ENCODE results near the gene EFHC1. TPM values are rescaled to one million over a fixed set of nuclear protein-coding genes. Genes with fewer than 3 reads are reported as not detected.

The EFHC1 gene
- 36.0 and 43.6 TPM in 2 replicates for total RNA-seq
- long read RNA-seq, full-length matches to known transcripts, result 75 of 183 reads
- long read RNA-seq, partial matches to known transcripts, result 64 of 183 reads
- long read RNA-seq, other reads (novel, unspliced or antisense), result 44 of 183 reads

GRCh38 chr6:52419809-52420667, at the start of gene EFHC1:
Gene EFHC1, plus strand, starts transcription at chr6:52420342. Its CDS starts 69 bp downstream, at chr6:52420411.
- Mint-ChIP-seq H3K4me1 (ENCODE audit: low read depth) (peaks cover 10% of the 10 kb centered on the region), H3K27ac (peak within 1 kb of the TSS; percentile 96), H3K4me3 (ENCODE audit: low read depth) (no peak within 1 kb of the TSS), H3K27me3 (no peaks in the 10 kb centered on the region), H3K36me3 (ENCODE audit: insufficient read depth) (peaks cover 1% of the 10 kb centered on the region), H3K9me3 (ENCODE audit: low read depth) (no peaks in the 10 kb centered on the region)
- peak; percentile 97 for DNase-seq (ENCODE audit: low spot score, unreplicated experiment)
- TF ChIP-seq CTCF (IDR thresholded peaks at IDR 0.05; ENCODE audit: unreplicated experiment), result no peak

- Mint-ChIP-seq H3K27me3 (no peaks in the 10 kb centered on the region), H3K36me3 (ENCODE audit: insufficient read depth) (peaks cover 12% of the 10 kb centered on the region), H3K9me3 (ENCODE audit: low read depth) (peaks cover 9% of the 10 kb centered on the region), H3K4me1 (ENCODE audit: low read depth) (peaks cover 22% of the 10 kb centered on the region), H3K27ac (no peak overlapping the region), H3K4me3 (ENCODE audit: low read depth) (no peak overlapping the region)
- DNase-seq (ENCODE audit: low spot score, unreplicated experiment), result no peak
- TF ChIP-seq CTCF (IDR thresholded peaks at IDR 0.05; ENCODE audit: unreplicated experiment), result no peak
Measured at GRCh38 chr6:52371656-52372191, 48.4 kb upstream of the EFHC1 start.

- Mint-ChIP-seq H3K9me3 (ENCODE audit: low read depth) (peaks cover 12% of the 10 kb centered on the region), H3K27me3 (no peaks in the 10 kb centered on the region), H3K27ac (peak overlapping the region; percentile 8), H3K4me3 (ENCODE audit: low read depth) (no peak overlapping the region), H3K36me3 (ENCODE audit: insufficient read depth) (peaks cover 10% of the 10 kb centered on the region), H3K4me1 (ENCODE audit: low read depth) (peaks cover 13% of the 10 kb centered on the region)
- DNase-seq (ENCODE audit: low spot score, unreplicated experiment), result no peak
- TF ChIP-seq CTCF (IDR thresholded peaks at IDR 0.05; ENCODE audit: unreplicated experiment), result no peak
Measured at GRCh38 chr6:52373151-52373690, 46.9 kb upstream of the EFHC1 start.

GRCh38 chr6:52374247-52374646, 45.9 kb upstream of the EFHC1 start:
- H3K36me3 Mint-ChIP-seq (ENCODE audit: insufficient read depth), result peaks cover 13% of the 10 kb centered on the region
- no peak for TF ChIP-seq CTCF (IDR thresholded peaks at IDR 0.05; ENCODE audit: unreplicated experiment)

GRCh38 chr6:52375780-52376556, 44.2 kb upstream of the EFHC1 start:
- H3K36me3 Mint-ChIP-seq (ENCODE audit: insufficient read depth), result peaks cover 16% of the 10 kb centered on the region
- H3K4me1 Mint-ChIP-seq (ENCODE audit: low read depth), result peaks cover 7% of the 10 kb centered on the region
- no peak for TF ChIP-seq CTCF (IDR thresholded peaks at IDR 0.05; ENCODE audit: unreplicated experiment)
- no peak for DNase-seq (ENCODE audit: low spot score, unreplicated experiment)
- no peaks in the 10 kb centered on the region for H3K27me3 Mint-ChIP-seq
- H3K27ac Mint-ChIP-seq, result no peak overlapping the region
- H3K4me3 Mint-ChIP-seq (ENCODE audit: low read depth), result no peak overlapping the region
- H3K9me3 Mint-ChIP-seq (ENCODE audit: low read depth), result peaks cover 15% of the 10 kb centered on the region

More at GRCh38 chr6:52374247-52374646, 45.9 kb upstream of the EFHC1 start:
- H3K27ac Mint-ChIP-seq, result no peak overlapping the region
- H3K27me3 Mint-ChIP-seq, result no peaks in the 10 kb centered on the region
- H3K9me3 Mint-ChIP-seq (ENCODE audit: low read depth), result peaks cover 15% of the 10 kb centered on the region
- no peak overlapping the region for H3K4me3 Mint-ChIP-seq (ENCODE audit: low read depth)
- H3K4me1 Mint-ChIP-seq (ENCODE audit: low read depth), result peaks cover 7% of the 10 kb centered on the region
- no peak for DNase-seq (ENCODE audit: low spot score, unreplicated experiment)
